GM04504 (cell line): Measurements from ENCODE around the gene GSPT1.
A peak's percentile ranks its signal among the peaks of the same experiment; 100 is the strongest.
"Not testable (repeated sequence)": the region's sequence is repeated elsewhere in the genome, so short reads cannot be mapped to it uniquely, and the experiment has no call there.

ENCODE experiments used
- DNase-seq: peaks from one replicate; pipeline ENCODE4 v3.0.0-alpha.2; 2012; ENCODE audit warnings: low read depth

Gene GSPT1

DNA sequence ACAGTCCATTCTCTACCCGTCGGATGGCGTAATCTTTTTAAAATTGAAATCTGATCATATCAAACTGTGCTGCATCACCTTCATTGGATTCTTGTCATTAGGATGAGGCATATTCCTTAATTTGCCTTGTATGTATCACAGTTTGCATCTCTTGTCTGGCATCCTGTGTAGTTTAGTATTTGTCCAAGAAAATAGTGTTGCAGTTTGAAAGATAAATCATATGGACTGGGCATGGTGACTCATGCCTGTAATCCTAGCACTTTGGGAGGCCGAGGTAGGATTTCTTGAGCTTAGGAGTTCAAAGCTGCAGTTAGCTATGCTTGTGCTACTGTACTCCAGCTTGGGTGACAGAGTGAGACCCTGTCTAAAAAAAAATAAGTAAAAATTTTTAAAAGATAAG is 58.6 kb downstream of the GSPT1 start:
- DNase-seq = peak; percentile 23

DNA sequence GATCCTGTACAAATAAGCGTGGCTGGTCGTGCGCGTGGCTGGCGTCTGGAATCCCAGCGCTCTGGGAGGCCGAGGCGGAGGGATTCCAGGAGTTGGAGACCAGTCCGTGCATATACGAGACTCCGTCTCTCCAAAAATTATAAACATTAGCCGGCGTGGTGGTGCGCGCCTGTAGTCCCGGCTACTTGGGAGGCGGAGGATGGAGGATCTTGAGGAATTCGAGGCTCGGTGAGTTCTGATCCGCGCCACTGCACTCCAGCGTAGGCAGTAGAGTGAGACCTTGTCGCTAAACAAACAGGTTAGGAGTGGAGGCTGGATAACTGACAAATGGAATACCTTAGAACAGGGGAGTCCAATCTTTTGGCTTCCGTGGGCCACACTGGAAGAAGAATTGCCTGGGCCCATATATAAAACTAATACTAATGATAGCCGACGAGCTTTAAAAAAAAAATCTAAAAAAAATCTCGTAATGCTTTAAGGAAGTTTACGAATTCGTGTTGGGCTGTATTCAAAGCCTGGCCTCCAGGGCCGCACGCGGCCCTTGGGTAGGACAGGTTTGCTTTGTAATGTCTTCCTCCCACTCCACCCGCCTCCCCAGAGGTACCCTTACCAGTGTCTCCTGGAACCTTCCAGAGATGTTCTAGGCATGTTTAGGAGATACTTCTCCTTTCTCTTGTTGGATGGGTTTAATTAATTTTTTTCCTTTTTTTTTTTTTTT is 63.5 kb downstream of the GSPT1 start:
- DNase-seq = no peak

DNA sequence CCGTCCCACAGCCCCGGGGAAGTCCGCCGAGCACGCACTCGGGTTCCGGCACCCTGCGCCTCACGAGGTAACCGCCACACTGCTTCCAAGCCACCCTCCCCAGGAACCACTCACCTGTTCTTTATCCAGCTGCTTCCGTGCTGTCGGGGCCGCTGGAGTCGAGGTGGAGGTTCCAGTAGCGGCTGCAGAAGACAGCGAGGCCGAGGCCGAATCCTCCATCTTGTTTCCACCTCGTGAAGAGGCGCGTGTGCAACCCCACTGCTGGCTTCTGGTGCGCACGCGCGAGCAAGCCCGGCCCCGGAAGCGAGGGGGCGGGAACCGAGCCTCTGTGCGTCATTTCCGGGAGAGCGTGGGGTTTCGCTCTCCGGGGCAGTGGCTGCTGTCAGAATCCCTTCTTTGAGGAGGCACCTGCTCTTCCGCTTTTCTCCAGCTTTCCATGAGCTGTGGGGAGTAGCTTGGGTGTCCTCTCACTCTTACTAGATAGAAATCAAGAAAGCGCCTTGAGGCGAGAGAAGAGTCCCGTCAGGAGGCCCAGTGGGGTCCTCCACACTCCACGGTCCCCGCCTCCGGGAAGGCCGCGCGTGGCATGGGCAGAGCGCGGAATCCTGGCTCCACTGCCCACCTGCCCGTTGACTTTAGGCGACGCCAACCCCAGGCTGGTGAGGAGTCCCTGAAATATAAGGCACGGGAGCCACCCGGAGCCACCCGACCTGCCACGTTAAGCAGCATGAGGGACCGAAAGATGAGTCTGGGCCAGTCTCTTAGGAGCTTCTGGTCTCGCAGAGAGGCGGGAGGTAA is 64.3 kb downstream of the GSPT1 start, which contains the start of gene RSL1D1:
Gene RSL1D1 (minus strand): TSS at position 249 of the 798 bp plus-strand sequence. CDS start 30 bp downstream, at position 219.
- peak; percentile 87 for DNase-seq

DNA sequence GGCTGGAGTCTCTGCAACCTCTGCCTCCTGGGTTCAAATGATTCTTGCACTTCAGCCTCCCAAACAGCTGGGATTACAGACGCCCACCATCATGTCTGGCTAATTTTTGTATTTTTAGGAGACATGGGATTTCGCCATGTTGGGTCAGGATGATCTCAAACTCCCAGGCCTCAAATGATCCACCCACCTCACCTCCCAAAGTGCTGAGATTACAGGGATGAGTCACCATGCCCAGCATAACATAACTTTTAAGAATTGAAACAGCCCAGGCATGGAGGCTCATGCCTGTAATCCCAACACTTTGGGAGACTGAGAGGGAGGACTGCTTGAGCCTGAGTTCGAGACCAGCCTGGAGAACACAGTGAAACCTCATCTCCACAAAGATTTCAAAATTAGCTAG is 66.9 kb downstream of the GSPT1 start:
- DNase-seq = no peak

DNA sequence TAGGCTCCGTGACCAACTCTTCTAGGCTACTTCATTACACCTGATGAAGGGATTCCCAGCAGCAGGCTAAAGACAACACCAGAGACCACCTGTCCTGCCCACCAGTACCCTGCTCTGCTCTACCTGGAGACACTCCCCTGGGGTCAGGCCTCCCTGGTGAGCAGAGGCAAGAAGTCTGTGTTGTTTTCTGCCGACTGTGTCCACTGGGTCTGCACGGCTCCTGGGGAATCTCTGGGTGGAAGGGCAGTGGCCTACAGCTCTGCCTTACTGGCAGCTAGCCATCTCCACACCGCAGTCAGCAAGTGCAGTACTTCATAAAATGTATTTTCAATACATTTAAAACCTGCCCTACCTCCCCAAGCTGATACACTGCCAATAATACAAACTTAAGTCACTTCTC is 71.3 kb downstream of the GSPT1 start:
- no peak for DNase-seq

DNA sequence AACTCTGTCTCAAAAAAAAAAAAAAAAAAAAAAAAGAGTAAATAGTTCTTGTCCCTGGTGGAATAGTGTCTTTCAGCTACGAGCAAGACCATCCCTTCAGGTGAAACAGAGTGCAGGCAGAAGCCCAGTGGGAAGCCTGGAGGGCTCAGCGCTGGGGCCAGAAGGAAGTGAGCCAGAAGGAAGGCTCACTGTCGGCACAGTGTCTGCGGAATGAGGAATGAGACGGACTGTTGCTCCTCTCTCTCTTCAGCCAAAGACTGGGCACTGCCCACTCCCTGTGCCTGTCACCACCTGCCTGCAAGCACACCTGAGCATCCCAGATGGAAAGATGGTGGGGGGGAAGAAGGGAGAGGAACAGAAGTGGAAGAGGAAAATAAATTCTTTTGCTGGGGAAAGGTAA is 71.9 kb downstream of the GSPT1 start:
- DNase-seq = no peak

DNA sequence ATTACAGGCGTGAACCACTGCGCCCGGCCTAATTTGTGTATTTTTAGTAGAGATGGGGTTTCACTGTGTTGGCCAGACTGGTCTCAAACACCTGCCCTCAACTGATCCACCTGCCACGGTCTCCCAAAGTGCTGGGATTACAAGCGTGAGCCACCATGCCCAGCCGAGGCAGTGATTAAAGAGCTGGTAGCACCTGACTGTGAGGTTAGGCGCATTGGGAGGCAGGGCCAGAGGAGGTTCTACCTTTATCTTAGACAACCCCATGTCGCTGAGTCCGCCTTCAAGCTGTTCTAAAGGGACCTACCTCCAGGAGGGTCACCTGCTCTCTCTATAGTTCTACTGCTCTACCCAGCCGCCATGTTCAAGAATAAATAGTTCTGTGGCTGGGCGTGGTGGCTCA is 72.5 kb downstream of the GSPT1 start:
- no peak for DNase-seq

DNA sequence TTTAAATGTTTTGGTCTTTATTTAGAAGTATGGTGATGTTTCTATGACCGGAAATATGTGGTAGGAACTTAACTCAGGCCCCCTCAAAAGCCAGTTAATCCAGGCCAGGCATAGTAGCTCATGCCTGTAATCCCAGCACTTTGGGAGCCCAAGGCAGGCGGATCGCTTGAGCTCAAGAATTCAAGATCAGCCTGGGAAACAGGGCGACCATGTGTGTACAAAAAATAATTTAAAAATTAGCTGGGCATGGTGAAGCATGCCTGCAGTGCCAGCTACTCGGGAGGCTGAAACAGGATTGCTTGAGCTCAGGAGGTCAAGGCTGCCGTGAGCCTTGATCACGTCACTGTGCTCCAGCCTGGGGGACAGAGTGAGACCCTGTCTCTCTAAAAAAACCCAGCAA is 74.7 kb downstream of the GSPT1 start:
- DNase-seq = no peak

DNA sequence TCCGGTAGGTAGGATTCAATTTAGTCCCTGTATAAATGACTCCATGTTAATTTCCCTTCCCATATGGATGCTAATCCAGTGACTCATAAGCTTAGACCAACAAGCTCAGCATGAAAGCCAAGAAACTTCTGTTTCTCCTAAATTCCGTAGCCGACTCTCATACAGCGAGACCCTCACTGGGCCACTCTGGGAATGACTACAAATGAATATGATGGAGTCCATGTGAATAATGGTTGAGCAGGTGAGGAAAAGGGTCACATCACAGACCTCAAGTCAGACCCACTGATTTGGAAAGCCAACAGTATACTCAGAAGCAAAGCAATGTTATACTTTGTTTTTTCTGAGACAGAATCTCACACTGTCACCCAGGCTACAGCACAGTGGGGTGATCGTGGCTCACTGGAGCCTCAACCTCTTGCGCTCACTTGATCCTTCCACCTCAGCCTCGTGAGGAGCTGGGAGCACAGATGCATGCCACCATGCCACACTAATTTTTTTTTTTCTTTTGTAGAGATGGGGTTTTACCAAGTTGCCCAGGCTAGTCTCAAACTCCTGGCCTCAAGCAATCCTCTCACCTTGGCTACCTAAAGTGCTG is 79.0 kb downstream of the GSPT1 start:
- peak; percentile 41 for DNase-seq

DNA sequence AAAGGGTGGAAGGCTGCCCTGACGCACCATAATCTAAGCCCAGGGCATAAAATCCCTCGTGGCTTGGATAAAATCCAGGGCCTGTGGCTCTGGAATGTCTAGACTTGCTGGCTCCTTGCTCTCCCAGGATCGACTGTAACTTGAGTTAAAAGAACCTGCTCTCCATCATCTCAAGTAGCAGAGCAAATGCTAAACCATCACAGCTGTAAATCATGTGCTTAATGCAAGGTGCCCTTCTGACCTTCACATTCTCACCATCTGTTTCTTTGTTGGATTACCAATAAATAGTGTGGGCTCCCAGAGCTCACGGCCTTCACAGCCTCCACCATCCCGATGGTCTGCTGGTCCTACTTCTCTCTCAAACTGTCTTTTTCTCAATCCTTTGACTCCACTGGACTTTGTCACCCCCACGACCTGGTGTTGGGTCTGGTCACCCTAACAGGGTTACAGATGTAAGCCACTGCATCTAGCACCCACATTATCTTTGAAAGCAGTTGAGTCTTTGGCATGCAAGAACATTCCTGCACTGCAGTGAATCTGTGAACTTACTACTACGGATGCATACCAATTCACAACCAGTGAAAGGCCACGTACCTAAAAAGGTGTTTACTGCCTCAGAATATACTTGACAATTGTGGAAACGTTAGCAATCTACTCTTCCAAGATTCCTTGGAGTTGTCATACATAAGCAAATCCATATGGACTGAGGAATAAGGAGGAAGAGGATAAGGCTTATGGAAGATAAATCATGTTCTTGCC is 79.7 kb downstream of the GSPT1 start:
- DNase-seq = peak; percentile 26

DNA sequence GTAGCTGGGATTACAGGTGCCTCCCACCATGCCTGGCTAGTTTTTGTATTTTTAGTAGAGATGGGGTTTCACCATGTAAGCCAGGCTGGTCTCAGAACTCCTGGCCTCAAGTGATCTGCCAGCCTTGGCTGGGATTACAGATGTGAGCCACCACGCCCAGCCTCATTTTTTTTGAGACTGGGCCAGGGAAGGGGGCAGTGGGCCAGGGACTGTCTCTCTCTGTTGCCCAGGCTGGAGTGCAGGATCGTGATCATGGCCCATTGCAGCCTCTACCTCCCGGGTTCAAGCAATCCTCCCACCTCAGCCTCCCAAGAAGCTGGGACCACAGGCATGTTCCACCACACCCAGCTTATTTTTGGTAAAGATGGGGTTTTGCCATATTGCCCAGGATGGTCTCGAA is 80.4 kb downstream of the GSPT1 start:
- no peak for DNase-seq

DNA sequence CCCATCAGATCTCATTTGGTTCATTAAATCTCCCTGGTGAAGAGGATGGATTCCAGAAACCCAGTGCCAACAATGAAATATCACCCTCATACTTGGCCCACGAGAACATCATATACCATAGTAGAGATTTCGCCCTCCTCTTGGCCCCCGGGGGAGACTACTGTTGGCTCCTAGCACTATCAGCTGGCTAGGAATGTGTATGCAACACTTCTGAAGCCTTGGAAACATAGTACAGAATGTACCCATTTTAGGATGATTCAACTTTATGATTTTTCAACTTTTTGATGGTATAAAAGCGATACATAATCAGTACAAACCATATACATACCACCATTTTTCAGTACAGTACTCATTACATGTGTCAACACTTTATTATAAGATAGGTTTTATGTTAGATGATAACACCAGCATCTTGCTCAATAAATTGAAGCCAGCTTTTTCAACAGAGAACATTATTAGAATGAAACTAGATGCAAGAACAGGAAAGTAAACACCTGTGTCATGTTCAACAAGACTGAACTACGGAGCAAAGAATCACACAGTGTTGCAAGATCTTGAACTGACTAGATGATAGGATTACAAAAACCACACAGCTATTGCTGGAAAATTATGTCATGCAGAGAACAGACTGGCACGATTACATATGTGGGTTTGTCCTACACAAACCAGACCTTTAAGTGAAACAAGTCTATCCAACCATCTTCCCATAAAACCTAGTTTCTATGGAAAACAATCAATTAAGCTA is 81.6 kb downstream of the GSPT1 start:
- peak; percentile 17 for DNase-seq

DNA sequence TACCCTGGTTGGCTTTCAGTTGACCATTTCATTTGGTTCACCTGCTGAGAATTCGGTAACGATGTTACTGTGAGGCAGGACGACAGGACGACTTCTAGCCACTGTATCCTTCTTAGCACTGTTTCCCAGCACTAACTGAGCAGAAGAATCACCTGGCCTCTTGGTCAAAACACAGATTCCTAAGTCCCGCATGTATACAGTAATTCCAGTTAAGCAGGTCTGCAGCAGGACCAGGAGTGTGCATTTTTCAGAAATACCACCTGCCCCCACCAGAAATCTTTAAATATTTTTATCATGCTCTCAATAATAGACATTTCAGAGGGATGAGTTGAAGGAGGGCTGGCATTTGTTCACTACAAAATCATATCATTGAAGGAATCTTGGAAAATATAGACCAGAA is 87.1 kb downstream of the GSPT1 start:
- no peak for DNase-seq

DNA sequence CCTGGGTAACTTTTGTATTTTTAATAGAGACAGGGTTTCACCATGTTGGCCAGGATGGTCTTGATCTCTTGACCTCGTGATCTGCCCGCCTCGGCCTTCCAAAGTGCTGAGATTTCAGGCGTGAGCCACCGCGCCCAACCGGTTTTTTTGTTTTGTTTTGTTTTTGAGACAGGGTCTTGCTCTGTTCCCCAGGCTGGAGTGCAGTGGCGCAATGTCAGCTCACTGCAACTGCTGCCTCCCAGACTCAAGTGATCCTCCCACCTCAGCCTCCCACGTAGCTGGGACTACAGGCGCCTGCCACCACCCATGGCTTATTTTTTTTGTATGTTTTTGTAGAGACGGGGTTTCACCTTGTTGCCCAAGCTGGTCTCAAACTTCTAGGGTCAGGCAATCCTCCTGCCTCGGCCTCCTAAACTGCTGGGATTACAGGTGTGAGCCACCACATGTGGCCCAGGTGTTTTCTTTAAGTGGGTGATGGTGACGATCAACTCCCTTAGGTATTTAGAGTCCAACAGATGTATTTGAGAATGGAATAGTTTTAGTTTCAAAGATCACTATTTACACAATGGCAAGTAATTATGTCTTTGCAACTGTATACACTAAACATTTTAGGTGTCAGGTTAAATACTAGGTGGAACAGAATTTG is 90.1 kb downstream of the GSPT1 start:
- not testable (repeated sequence) for DNase-seq

DNA sequence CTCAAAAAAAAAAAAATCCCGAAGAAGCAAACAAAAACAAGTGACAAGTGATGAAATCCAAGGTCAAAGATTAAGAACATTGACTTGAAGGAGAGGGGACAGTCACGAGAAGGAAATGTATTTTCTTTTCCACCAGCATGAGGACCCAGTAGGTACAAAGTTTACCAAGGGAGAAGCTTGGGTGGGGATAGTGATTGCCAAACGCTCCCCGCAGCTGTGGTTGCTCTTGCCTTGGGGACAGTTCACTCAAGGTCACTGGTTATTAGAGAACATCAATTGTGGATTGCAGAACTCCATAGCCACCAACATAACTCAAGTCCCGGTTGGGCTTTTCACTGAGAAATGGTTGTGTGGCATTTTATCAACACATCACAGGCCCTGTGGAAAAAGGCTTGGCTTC is 91.4 kb downstream of the GSPT1 start:
- peak; percentile 16 for DNase-seq

DNA sequence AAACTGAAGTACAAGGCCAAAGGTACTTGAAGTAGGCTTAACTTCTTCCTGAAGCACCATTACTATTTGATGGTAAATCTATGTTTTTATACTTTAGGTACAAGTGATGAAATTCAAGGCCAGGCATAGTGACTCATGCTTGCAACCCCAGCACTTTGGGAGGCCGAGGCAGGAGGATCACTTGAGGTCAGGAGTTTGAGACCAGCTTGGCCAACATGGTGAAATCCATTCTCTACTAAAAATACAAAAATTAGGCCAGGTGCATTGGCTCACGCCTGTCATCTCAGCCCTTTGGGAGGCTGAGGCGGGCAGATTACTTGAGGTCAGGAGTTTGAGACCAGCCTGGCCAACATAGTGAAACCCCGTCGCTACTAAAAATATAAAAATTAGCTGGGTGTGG is 92.1 kb downstream of the GSPT1 start:
- not testable (repeated sequence) for DNase-seq

DNA sequence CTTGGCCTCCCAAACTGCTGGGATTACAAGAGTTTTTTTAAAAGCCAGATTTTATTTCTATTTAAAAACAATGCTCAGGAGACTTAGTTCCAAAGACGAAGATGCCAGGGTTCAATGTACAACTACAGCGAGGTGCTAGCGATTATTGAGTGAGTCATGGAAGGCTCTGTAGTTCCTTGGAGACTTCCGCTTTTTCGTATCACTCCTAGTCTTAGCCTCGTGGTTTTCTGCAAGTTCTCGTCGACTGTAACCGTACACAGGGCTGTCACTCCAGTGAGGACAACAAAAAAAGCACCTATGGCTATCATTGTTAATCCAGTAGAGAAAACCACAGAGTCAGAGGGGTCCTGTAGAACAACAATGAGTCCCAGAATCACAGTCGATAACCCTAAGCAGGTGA is 96.0 kb downstream of the GSPT1 start:
- no peak for DNase-seq

DNA sequence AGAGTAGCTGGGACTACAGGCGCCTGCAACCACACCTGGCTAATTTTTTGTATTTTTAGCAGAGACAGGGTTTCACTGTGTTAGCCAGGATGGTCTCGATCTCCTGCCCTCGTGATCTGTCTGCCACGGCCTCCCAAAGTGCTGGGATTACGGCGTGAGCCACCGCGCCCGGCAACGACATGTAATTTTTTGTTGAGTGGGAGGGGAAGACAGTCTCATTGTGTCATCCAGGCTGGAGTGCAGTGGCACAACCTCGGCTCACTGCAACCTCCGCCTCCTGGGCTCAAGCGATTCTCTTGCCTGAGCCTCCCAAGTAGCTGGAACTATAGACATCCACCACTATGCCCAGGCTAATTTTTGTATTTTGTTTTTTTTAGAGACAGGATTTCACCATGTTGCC is 96.8 kb downstream of the GSPT1 start:
- DNase-seq = not testable (repeated sequence)
